SK-N-SH (cell line): ENCODE results near the gene MCRS1.

Source experiments
- CTCF ChIP-seq: fragments of 200-600 bp; sonication (generic); IDR thresholded peaks from 2 replicates; pipeline ENCODE4 v1.6.1; 2017; ENCODE audit warnings: antibody characterized with exemption, mild to moderate bottlenecking, moderate library complexity
- EZH2phosphoT487 ChIP-seq: fragments of 200-600 bp; sonication (generic); IDR thresholded peaks from 2 replicates; pipeline ENCODE4 v1.6.1; 2017; ENCODE audit warnings: low read depth, mixed run types, mild to moderate bottlenecking, antibody characterized with exemption, moderate library complexity, borderline replicate concordance
- JUND ChIP-seq: IDR thresholded peaks from 2 replicates; pipeline ENCODE4 v1.4.0; 2012
- MAX ChIP-seq: IDR thresholded peaks from 2 replicates; pipeline ENCODE4 v1.4.0; 2012; ENCODE audit warnings: low read depth
- MXI1 ChIP-seq: IDR thresholded peaks from 2 replicates; pipeline ENCODE4 v1.6.1; 2012; ENCODE audit warnings: mild to moderate bottlenecking, low read depth, low read length, improper control_type of control experiment
- NRF1 ChIP-seq: IDR thresholded peaks from 2 replicates; pipeline ENCODE4 v1.6.1; 2012; ENCODE audit warnings: low read depth, mild to moderate bottlenecking, low read length
- POLR2AphosphoS5 ChIP-seq: IDR thresholded peaks from 2 replicates; pipeline ENCODE4 v1.6.1; 2012; ENCODE audit warnings: low read depth, low read length
- RAD21 ChIP-seq: IDR thresholded peaks from 2 replicates; pipeline ENCODE4 v1.6.1; 2012; ENCODE audit warnings: mild to moderate bottlenecking, low read length
- TAF1 ChIP-seq: IDR thresholded peaks from 2 replicates; pipeline ENCODE4 v1.6.1; 2012; ENCODE audit warnings: low read depth, mild to moderate bottlenecking, low read length, moderate library complexity, borderline replicate concordance
- TF ChIP-seq, protein P1 (sequence below): IDR thresholded peaks from 2 replicates; pipeline ENCODE4 v1.6.1; 2012; ENCODE audit warnings: mild to moderate bottlenecking, low read depth, low read length, moderate library complexity
- TF ChIP-seq, protein P2 (sequence below): fragments of 150-350 bp; IDR thresholded peaks from 2 replicates; pipeline ENCODE4 v1.6.1; 2017; ENCODE audit warnings: antibody characterized with exemption, low read length, low read depth, borderline replicate concordance

DNA sequence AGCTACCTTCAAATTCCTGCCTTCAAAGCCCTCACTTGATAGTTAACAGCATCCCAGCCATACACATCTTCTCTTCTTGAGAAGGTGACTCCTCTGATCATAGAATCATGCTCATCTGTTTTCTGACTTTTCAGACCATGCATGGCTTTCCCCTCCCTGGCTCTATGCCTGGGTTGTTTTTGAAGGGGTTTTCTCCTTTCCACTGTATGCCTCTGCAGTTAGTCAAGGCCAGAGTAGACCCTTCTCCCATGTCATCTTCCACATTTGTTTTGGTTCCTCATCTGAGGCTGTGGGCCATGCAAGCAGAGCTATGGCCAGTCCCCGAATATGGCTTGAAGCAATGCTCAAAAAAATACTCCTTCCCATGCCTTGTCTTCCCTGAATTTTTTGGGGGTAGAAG lies 14.3 kb upstream of the MCRS1 start:
- TF ChIP-seq MAX (no peak), POLR2AphosphoS5 (no peak), TAF1 (no peak), CTCF (no peak), NRF1 (no peak), JUND (no peak), MXI1 (no peak), EZH2phosphoT487 (no peak), RAD21 (no peak)
- TF ChIP-seq, protein P1, sequence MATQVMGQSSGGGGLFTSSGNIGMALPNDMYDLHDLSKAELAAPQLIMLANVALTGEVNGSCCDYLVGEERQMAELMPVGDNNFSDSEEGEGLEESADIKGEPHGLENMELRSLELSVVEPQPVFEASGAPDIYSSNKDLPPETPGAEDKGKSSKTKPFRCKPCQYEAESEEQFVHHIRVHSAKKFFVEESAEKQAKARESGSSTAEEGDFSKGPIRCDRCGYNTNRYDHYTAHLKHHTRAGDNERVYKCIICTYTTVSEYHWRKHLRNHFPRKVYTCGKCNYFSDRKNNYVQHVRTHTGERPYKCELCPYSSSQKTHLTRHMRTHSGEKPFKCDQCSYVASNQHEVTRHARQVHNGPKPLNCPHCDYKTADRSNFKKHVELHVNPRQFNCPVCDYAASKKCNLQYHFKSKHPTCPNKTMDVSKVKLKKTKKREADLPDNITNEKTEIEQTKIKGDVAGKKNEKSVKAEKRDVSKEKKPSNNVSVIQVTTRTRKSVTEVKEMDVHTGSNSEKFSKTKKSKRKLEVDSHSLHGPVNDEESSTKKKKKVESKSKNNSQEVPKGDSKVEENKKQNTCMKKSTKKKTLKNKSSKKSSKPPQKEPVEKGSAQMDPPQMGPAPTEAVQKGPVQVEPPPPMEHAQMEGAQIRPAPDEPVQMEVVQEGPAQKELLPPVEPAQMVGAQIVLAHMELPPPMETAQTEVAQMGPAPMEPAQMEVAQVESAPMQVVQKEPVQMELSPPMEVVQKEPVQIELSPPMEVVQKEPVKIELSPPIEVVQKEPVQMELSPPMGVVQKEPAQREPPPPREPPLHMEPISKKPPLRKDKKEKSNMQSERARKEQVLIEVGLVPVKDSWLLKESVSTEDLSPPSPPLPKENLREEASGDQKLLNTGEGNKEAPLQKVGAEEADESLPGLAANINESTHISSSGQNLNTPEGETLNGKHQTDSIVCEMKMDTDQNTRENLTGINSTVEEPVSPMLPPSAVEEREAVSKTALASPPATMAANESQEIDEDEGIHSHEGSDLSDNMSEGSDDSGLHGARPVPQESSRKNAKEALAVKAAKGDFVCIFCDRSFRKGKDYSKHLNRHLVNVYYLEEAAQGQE: no peak
- TF ChIP-seq, protein P2, sequence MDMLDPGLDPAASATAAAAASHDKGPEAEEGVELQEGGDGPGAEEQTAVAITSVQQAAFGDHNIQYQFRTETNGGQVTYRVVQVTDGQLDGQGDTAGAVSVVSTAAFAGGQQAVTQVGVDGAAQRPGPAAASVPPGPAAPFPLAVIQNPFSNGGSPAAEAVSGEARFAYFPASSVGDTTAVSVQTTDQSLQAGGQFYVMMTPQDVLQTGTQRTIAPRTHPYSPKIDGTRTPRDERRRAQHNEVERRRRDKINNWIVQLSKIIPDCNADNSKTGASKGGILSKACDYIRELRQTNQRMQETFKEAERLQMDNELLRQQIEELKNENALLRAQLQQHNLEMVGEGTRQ: no peak
